OCI-LY7 (cell line): ENCODE results near the gene ANG. TPM values are rescaled to one million over a fixed set of nuclear protein-coding genes. Genes with fewer than 3 reads are reported as not detected.

Experiments
- BruUV-seq: library from RNA; stranded (reverse); fragments of 400-500 nt; replicated peaks from 2 replicates; lab custom pipeline; 2021; lab: Mats Ljungman, UMichigan
- CTCF ChIA-PET: fragments of 300-600 bp; sonication (Branson Sonifier 250); formaldehyde crosslinking; loops from one replicate; lab custom pipeline; 2022; ENCODE audit warnings: antibody characterized with exemption; ENCODE audit not compliant: unreplicated experiment; lab: Charles Lee
- POLR2A ChIA-PET: fragments of 300-600 bp; sonication (Branson Sonifier 250); formaldehyde crosslinking; loops from one replicate; lab custom pipeline; 2022; ENCODE audit warnings: antibody characterized with exemption; lab: Charles Lee
- DNase-seq: peaks from one replicate; pipeline ENCODE4 v3.0.0-alpha.2; 2015; ENCODE audit warnings: low spot score
- H2AFZ ChIP-seq: fragments of 200-600 bp; sonication (generic), shearing (Covaris generic); 2 replicates; pipeline ENCODE4 v1.6.1; 2014; ENCODE audit warnings: mild to moderate bottlenecking, antibody characterized with exemption, low read length, moderate library complexity
- H3K27ac ChIP-seq: fragments of 200-600 bp; sonication (generic); 2 replicates; pipeline ENCODE4 v1.5.1; 2014; ENCODE audit warnings: mixed run types, low read depth, mild to moderate bottlenecking, moderate library complexity, low read length, inconsistent platforms; ENCODE audit not compliant: poor library complexity, severe bottlenecking
- H3K36me3 ChIP-seq: fragments of 200-600 bp; sonication (generic); 2 replicates; pipeline ENCODE4 v1.6.1; 2014; ENCODE audit warnings: mild to moderate bottlenecking, antibody characterized with exemption, low read length, moderate library complexity, mixed read lengths; ENCODE audit not compliant: insufficient read depth
- H3K4me1 ChIP-seq: fragments of 200-600 bp; sonication (generic); 2 replicates; pipeline ENCODE4 v1.5.1; 2014; ENCODE audit warnings: mild to moderate bottlenecking, low read length; ENCODE audit not compliant: insufficient read depth, poor library complexity, severe bottlenecking
- H3K4me2 ChIP-seq: fragments of 200-600 bp; sonication (generic); 2 replicates; pipeline ENCODE4 v1.6.1; 2014; ENCODE audit warnings: mild to moderate bottlenecking, low read length
- H3K4me3 ChIP-seq: fragments of 200-600 bp; sonication (generic); 2 replicates; pipeline ENCODE4 v1.5.1; 2014; ENCODE audit warnings: mild to moderate bottlenecking, low read depth, low read length; ENCODE audit not compliant: poor library complexity, severe bottlenecking
- H3K79me2 ChIP-seq: fragments of 200-600 bp; sonication (generic); 2 replicates; pipeline ENCODE4 v1.6.1; 2016; ENCODE audit warnings: low read depth, mild to moderate bottlenecking, low read length, moderate library complexity, mixed read lengths; ENCODE audit not compliant: insufficient read depth
- H3K9me2 ChIP-seq: fragments of 200-600 bp; sonication (generic); 2 replicates; pipeline ENCODE4 v1.6.1; 2016; ENCODE audit warnings: mild to moderate bottlenecking, low read length, mixed read lengths; ENCODE audit not compliant: insufficient read depth
- H3K9me3 ChIP-seq: fragments of 200-600 bp; sonication (generic); 2 replicates; pipeline ENCODE4 v1.6.1; 2014; ENCODE audit warnings: mild to moderate bottlenecking, mixed run types, low read length, mixed read lengths
- H4K20me1 ChIP-seq: fragments of 200-600 bp; sonication (generic); 2 replicates; pipeline ENCODE4 v1.6.1; 2014; ENCODE audit warnings: mild to moderate bottlenecking, antibody characterized with exemption, low read length, moderate library complexity, mixed read lengths; ENCODE audit not compliant: insufficient read depth
- CTCF ChIP-seq: fragments of 200-600 bp; sonication (generic); conservative IDR thresholded peaks from 2 replicates; pipeline ENCODE4 v1.5.1; 2014; ENCODE audit warnings: mild to moderate bottlenecking, antibody characterized with exemption, low read length, moderate library complexity, mixed read lengths
- EZH2phosphoT487 ChIP-seq: fragments of 200-600 bp; sonication (generic); IDR thresholded peaks from 2 replicates; pipeline ENCODE4 v1.6.1; 2018; ENCODE audit warnings: low read depth, borderline replicate concordance, mild to moderate bottlenecking, mixed run types, antibody characterized with exemption, low read length, moderate library complexity, mixed read lengths
- intact Hi-C: fragments of 100-400 bp; cut with micrococcal nuclease; formaldehyde crosslinking; loops from one replicate; pipeline ENCODE4 v1.10.0; 2022; ENCODE audit not compliant: unreplicated experiment
- small RNA-seq: library from RNA; depleted of rRNA; stranded (forward); fragments of <200 nt; gene quantifications from one replicate; pipeline ENCODE3, GENCODE V24; 2014
- total RNA-seq, 2 experiments: library from RNA; depleted of rRNA in 1 of 2; stranded (reverse); fragments of >200 nt in 1 of 2; shearing (Covaris generic) in 1 of 2; gene quantifications; 2 replicates each; pipeline ENCODE4 v1.2.3, GENCODE V29; 2014 to 2022

ANG gene
- total RNA-seq, 2 experiments from 2014 or later: not detected

- TF ChIP-seq EZH2phosphoT487 (no peak), CTCF (no peak)
- Histone ChIP-seq H4K20me1 (no peaks in the 10 kb centered on the region), H3K4me2 (no peak overlapping the region), H3K4me3 (no peak overlapping the region), H3K9me2 (no peaks in the 10 kb centered on the region), H3K27ac (no peak overlapping the region), H3K4me1 (no peaks in the 10 kb centered on the region), H3K9me3 (no peaks in the 10 kb centered on the region), H3K79me2 (no peaks in the 10 kb centered on the region), H2AFZ (no peak overlapping the region), H3K36me3 (no peaks in the 10 kb centered on the region)
- intact Hi-C loops: no loop called here
- no TSS peak for BruUV-seq
- ChIA-PET CTCF (no interaction called here), POLR2A (no interaction called here)
- no peak for DNase-seq
Observed at GRCh38 chr14:20742132-20742531, 53.6 kb downstream of the ANG start.

GRCh38 chr14:20743556-20743955 is 55.0 kb downstream of the ANG start:
- H3K9me2 ChIP-seq: no peaks in the 10 kb centered on the region
- H2AFZ ChIP-seq: no peak overlapping the region
- no peak overlapping the region for H3K4me3 ChIP-seq
- no peak for DNase-seq
- BruUV-seq: no TSS peak
- no peaks in the 10 kb centered on the region for H3K36me3 ChIP-seq
- no peaks in the 10 kb centered on the region for H4K20me1 ChIP-seq
- intact Hi-C loops: no loop called here
- ChIA-PET CTCF (no interaction called here), POLR2A (no interaction called here)
- H3K9me3 ChIP-seq: no peaks in the 10 kb centered on the region
- no peaks in the 10 kb centered on the region for H3K4me1 ChIP-seq
- TF ChIP-seq CTCF (no peak), EZH2phosphoT487 (no peak)
- H3K4me2 ChIP-seq: no peak overlapping the region
- H3K27ac ChIP-seq: no peak overlapping the region
- no peaks in the 10 kb centered on the region for H3K79me2 ChIP-seq

Small RNA genes lying within 50 kb of the gene (small RNA-seq; reads per million reads assigned to genes)
- gene RF00019: not detected

Other genes starting within 250 kb of the ANG start
- 85.2 and 86.6 TPM in 2 replicates for gene OSGEP, start 234.0 kb upstream of the ANG start, total RNA-seq (2014; rRNA removed; shearing (Covaris generic))
- gene OSGEP, start 234.0 kb upstream of the ANG start, total RNA-seq (2022): 68.8 and 76.6 TPM in 2 replicates
- 110 and 117 TPM in 2 replicates for gene APEX1, start 233.5 kb upstream of the ANG start, total RNA-seq (2014; rRNA removed; shearing (Covaris generic))
- gene APEX1, start 233.5 kb upstream of the ANG start, total RNA-seq (2022): 175 and 203 TPM in 2 replicates
- gene PIP4P1, start 227.3 kb upstream of the ANG start, total RNA-seq (2014; rRNA removed; shearing (Covaris generic)): 23.3 and 26.9 TPM in 2 replicates
- gene PIP4P1, start 227.3 kb upstream of the ANG start, total RNA-seq (2022): 43.6 and 44.7 TPM in 2 replicates
- 120 and 127 TPM in 2 replicates for gene PNP, start 219.4 kb upstream of the ANG start, total RNA-seq (2014; rRNA removed; shearing (Covaris generic))
- gene PNP, start 219.4 kb upstream of the ANG start, total RNA-seq (2022): 118 and 128 TPM in 2 replicates
- gene RNASE10, start 183.2 kb upstream of the ANG start, total RNA-seq (2014; rRNA removed; shearing (Covaris generic)): not detected in 2 replicates
- gene RNASE10, start 183.2 kb upstream of the ANG start, total RNA-seq (2022): 1.5 and 1.7 TPM in 2 replicates
- not detected in 2 replicates for gene RNASE9, start 127.7 kb upstream of the ANG start, total RNA-seq (2014; rRNA removed; shearing (Covaris generic))
- gene RNASE9, start 127.7 kb upstream of the ANG start, total RNA-seq (2022): not detected in 2 replicates
- gene RNASE11, start 100.8 kb upstream of the ANG start, total RNA-seq (2014; rRNA removed; shearing (Covaris generic)): not detected in 2 replicates
- not detected in 2 replicates for gene RNASE11, start 100.8 kb upstream of the ANG start, total RNA-seq (2022)
- gene RNASE12, start 97.4 kb upstream of the ANG start, total RNA-seq (2014; rRNA removed; shearing (Covaris generic)): not detected in 2 replicates
- not detected in 2 replicates for gene RNASE12, start 97.4 kb upstream of the ANG start, total RNA-seq (2022)
- not detected in 2 replicates for gene OR6S1, start 47.1 kb upstream of the ANG start, total RNA-seq (2014; rRNA removed; shearing (Covaris generic))
- not detected in 2 replicates for gene OR6S1, start 47.1 kb upstream of the ANG start, total RNA-seq (2022)
- not detected in 2 replicates for gene RNASE4, start 4.2 kb upstream of the ANG start, total RNA-seq (2014; rRNA removed; shearing (Covaris generic))
- not detected in 2 replicates for gene RNASE4, start 4.2 kb upstream of the ANG start, total RNA-seq (2022)
- not detected in 2 replicates for gene EDDM3A, start 57.1 kb downstream of the ANG start, total RNA-seq (2014; rRNA removed; shearing (Covaris generic))
- not detected in 2 replicates for gene EDDM3A, start 57.1 kb downstream of the ANG start, total RNA-seq (2022)
- not detected in 2 replicates for gene EDDM3B, start 79.6 kb downstream of the ANG start, total RNA-seq (2014; rRNA removed; shearing (Covaris generic))
- gene EDDM3B, start 79.6 kb downstream of the ANG start, total RNA-seq (2022): not detected in 2 replicates
- 0.33 and 2.9 TPM in 2 replicates for gene RNASE6, start 92.5 kb downstream of the ANG start, total RNA-seq (2014; rRNA removed; shearing (Covaris generic))
- gene RNASE6, start 92.5 kb downstream of the ANG start, total RNA-seq (2022): 1.2 and 1.7 TPM in 2 replicates
- not detected in 2 replicates for gene RNASE1, start 114.1 kb downstream of the ANG start, total RNA-seq (2014; rRNA removed; shearing (Covaris generic))
- gene RNASE1, start 114.1 kb downstream of the ANG start, total RNA-seq (2022): not detected in 2 replicates
- not detected in 2 replicates for gene RNASE3, start 202.6 kb downstream of the ANG start, total RNA-seq (2014; rRNA removed; shearing (Covaris generic))
- gene RNASE3, start 202.6 kb downstream of the ANG start, total RNA-seq (2022): not detected in 2 replicates